22Rv1 (cell line): ENCODE results near the gene SALL4.
A peak's percentile ranks its signal among the peaks of the same experiment; 100 is the strongest.

Experiments
- H3K27ac ChIP-seq: fragments of 450-650 bp; 2 replicates; pipeline ENCODE4 v1.5.1; 2017
- ZFX ChIP-seq: fragments of 450-650 bp; IDR thresholded peaks from 2 replicates; pipeline ENCODE4 v1.6.1; 2017; ENCODE audit warnings: antibody characterized with exemption, borderline replicate concordance
- TF ChIP-seq, protein P1 (sequence below): fragments of 450-650 bp; IDR thresholded peaks from 2 replicates; pipeline ENCODE4 v1.5.1; 2017; ENCODE audit warnings: mild to moderate bottlenecking

Gene SALL4

DNA sequence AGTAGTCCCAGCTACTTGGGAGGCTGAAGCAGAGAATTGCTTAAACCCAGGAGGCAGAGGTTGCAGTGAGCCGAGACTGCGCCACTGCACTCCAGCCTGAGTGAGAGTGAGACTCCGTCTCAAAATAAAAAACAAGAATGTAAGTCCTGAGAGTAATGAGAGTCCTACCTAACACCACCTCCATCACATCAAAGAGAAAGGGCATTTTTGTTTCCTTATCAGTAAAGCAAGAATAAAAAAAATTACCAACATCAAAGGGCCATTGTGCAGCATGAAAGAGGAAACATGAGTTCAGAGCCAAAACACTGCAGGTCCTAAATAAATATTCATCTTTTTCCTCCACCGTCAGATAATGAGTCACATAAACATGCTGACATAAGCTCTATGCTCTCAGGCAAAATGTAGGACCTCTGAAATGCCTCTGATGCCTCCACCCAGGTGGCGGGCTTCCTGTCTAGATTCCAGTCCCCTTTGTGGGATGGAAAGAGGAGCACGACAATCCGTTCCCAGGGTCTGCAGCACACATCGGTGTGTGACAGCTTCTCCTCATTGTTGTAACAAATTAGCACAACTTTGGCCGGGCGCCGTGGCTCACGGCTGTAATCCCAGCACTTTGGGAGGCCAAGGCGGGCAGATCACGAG lies 41.3 kb downstream of the SALL4 start:
- no peak for TF ChIP-seq ZFX
- TF ChIP-seq, protein P1, sequence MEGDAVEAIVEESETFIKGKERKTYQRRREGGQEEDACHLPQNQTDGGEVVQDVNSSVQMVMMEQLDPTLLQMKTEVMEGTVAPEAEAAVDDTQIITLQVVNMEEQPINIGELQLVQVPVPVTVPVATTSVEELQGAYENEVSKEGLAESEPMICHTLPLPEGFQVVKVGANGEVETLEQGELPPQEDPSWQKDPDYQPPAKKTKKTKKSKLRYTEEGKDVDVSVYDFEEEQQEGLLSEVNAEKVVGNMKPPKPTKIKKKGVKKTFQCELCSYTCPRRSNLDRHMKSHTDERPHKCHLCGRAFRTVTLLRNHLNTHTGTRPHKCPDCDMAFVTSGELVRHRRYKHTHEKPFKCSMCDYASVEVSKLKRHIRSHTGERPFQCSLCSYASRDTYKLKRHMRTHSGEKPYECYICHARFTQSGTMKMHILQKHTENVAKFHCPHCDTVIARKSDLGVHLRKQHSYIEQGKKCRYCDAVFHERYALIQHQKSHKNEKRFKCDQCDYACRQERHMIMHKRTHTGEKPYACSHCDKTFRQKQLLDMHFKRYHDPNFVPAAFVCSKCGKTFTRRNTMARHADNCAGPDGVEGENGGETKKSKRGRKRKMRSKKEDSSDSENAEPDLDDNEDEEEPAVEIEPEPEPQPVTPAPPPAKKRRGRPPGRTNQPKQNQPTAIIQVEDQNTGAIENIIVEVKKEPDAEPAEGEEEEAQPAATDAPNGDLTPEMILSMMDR = no peak

DNA sequence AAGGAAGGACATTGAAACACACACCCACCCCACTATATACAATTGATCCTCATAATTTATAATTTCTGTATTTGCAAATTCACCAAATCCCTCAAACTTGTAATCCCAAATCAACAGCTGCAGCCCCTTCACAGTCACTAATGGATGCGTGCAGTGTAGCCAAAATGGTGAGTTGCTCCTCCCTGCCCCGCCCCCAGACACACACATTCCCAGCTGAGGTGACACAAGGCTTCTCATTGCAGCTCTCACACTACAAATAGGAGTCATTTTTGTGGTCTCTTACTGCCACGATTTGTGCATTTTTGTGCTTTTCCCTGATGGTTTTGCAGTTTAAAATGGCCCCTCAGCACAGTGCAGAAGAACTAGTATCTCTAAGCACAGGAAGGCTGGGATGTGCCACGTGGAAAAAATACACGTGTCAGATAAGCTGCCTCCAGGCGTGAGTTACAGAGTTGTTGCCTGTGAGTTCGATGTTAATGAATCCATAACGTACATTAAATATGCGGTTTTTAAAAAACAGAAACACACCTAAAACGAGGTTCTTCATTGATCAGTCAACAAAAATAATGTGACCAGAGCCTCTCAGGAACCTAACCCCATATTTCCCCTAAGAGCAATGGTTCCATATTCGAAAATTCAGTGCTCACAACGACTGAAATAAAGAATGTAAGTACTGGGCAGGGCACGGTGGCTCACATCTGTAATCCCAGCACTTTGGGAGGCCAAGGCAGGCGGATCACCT lies 42.4 kb downstream of the SALL4 start:
- H3K27ac ChIP-seq = no peak overlapping the region
- no peak for TF ChIP-seq ZFX
- TF ChIP-seq, protein P1 = no peak

More for the DNA sequence above, 41.3 kb downstream of the SALL4 start:
- peak overlapping the region; percentile 35; the same call in 1 of the 2 replicates for H3K27ac ChIP-seq

DNA sequence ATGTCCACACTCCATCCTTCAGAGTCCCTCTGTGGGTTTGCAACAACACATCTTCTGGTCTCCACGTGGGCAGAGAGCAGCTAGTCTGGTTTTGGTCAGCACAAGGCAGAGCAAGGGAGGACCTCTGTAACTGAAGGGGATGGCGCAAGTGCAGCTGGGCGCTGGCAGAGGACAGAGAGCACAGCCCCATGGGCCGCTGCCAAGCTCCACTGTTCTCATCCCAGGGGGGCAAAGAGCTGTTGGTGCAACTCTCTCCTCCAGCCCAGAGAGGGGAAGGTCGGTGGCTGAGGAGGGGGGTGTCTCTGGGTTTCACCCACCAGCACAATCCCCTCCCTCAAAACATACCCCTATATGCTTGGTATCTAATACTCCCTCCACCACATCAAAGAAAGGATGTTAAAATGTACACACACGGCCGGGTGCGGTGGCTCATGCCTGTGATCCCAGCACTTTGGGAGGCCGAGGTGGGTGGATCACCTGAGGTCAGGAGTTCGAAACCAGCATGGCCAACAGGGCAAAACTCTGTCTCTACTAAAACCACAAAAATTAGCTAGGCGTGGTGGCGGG lies 43.3 kb downstream of the SALL4 start:
- no peak overlapping the region for H3K27ac ChIP-seq
- no peak for TF ChIP-seq ZFX
- TF ChIP-seq, protein P1 = no peak

DNA sequence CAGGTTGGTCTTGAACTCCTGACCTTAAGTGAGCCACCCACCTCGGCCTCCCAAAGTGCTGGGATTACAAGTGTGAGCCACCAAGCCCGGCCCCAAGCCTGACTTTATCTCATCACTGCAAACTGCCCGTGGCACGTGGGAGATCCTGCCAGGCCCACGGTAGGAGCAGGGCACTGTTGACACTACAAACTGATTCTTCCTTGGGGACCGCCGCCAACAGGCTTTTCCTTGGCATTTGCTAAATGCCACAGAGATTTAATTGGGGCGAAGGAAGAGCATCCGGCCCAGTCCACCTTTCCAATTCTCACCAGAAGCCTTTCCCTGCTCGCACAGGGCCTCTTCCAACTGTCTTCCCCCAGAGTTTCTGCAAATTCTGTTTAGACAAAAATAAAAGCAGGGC lies 45.1 kb downstream of the SALL4 start:
- no peak overlapping the region for H3K27ac ChIP-seq
- TF ChIP-seq ZFX = no peak
- TF ChIP-seq, protein P1 = no peak

DNA sequence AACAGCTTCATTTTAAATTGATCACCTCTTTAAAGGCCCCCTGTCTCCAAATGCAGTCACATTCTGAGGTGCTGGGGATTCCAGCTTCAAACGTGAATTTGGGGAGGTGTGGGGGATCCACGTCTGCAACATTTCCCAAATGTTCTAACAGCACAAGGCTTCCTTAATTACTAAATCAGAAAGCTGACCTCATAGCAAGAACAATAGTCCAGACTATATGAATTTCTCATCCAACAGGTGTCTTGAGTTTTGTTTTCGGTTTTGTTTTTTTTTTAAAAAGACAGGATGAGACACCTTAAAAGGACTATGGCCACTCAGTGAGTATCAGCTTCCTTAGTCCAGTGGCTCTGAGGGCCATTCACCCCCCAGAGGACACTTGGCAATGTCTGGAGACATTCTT lies 45.7 kb downstream of the SALL4 start:
- TF ChIP-seq ZFX = no peak
- TF ChIP-seq, protein P1 = no peak
- H3K27ac ChIP-seq = no peak overlapping the region

DNA sequence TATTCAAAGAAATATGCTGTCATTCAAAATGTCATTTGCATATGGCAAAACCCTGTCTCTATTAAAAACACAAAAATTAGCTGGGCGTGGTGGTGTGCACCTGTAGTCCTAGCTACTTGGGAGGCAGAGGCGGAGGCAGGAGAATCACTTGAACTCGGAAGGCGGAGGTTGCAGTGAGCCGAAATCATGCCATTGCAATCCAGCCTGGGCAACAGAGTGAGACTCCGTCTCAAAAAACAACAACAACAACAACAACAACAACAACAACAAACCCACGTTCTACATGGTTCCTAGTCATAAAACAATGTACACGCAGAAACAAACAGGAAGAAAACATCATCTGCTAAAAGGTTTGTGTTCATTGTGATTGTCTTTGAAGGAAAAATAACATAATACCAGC lies 49.1 kb downstream of the SALL4 start:
- peak overlapping the region; percentile 80 for H3K27ac ChIP-seq

DNA sequence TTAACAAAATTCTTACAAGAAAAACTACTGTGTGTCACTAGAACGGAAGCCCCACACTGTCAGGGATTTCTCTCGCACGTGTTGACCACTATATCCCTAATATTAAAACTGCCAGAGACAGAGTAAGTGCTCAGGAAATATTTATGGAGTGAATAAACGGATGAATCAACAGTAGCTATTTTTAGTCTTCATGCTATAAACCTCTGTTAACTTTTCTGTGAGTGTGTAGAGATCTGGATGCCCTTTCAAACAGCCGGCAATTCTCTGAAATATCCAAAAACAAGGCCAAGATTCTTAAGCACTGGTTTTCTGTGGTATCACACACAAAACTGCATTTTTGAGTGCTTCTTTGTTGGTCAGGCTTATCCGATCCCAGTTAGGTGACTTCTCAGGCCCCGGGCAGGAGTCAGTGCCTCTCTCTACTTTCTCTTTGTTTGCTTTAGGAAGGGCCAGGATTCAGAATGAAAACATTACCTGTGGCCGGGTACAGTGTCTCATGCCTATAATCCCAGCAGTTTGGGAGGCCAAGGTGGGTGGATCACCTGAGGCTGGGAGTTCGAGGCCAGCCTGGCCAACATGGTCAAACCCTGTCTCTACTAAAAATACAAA lies 49.9 kb downstream of the SALL4 start:
- no peak for TF ChIP-seq ZFX
- TF ChIP-seq, protein P1 = no peak
- peak overlapping the region; percentile 80 for H3K27ac ChIP-seq
